H9 (cell line): ENCODE data around the gene CPA3. TPM values are rescaled to one million over a fixed set of nuclear protein-coding genes. Genes with fewer than 3 reads are reported as not detected.

Experiments
- DNase-seq: peaks from one replicate; pipeline ENCODE4 v3.0.0-alpha.2; 2017
- H2AFZ ChIP-seq: one replicate; pipeline ENCODE4 v1.6.1; 2013; ENCODE audit warnings: mild to moderate bottlenecking, low read length, control low read depth, moderate library complexity
- H2AK5ac ChIP-seq: 2 replicates; pipeline ENCODE4 v1.6.1; 2013; ENCODE audit warnings: low read length, control low read depth, mixed read lengths; ENCODE audit not compliant: insufficient read length
- H2BK120ac ChIP-seq: one replicate; pipeline ENCODE4 v1.6.1; 2013; ENCODE audit warnings: low read depth, mild to moderate bottlenecking, low read length, control low read depth, inconsistent platforms; ENCODE audit not compliant: poor library complexity, severe bottlenecking
- H2BK12ac ChIP-seq: 2 replicates; pipeline ENCODE4 v1.6.1; 2013; ENCODE audit warnings: low read length, control low read depth, mixed read lengths, low read depth; ENCODE audit not compliant: insufficient read length
- H2BK15ac ChIP-seq: 2 replicates; pipeline ENCODE4 v1.6.1; 2013; ENCODE audit warnings: low read depth, low read length, control low read depth
- H2BK20ac ChIP-seq: one replicate; pipeline ENCODE4 v1.6.1; 2013; ENCODE audit warnings: low read depth, mild to moderate bottlenecking, low read length, control low read depth, inconsistent platforms; ENCODE audit not compliant: poor library complexity, severe bottlenecking
- H2BK5ac ChIP-seq: 2 replicates; pipeline ENCODE4 v1.6.1; 2013; ENCODE audit warnings: low read length, control low read depth, mixed read lengths; ENCODE audit not compliant: insufficient read length
- H3K14ac ChIP-seq: 2 replicates; pipeline ENCODE4 v1.6.1; 2013; ENCODE audit warnings: low read length, control low read depth; ENCODE audit not compliant: insufficient read depth
- H3K18ac ChIP-seq: 2 replicates; pipeline ENCODE4 v1.6.1; 2013; ENCODE audit warnings: low read depth, mild to moderate bottlenecking, mixed read lengths, low read length, control low read depth; ENCODE audit not compliant: insufficient read length
- H3K23ac ChIP-seq: 2 replicates; pipeline ENCODE4 v1.6.1; 2013; ENCODE audit warnings: low read length, control low read depth, mixed read lengths, low read depth; ENCODE audit not compliant: insufficient read length
- H3K23me2 ChIP-seq: 2 replicates; pipeline ENCODE4 v1.6.1; 2013; ENCODE audit warnings: low read depth, mild to moderate bottlenecking, mixed read lengths, low read length, control low read depth; ENCODE audit not compliant: insufficient read length, poor library complexity, severe bottlenecking
- H3K27ac ChIP-seq: 2 replicates; pipeline ENCODE4 v1.5.1; 2013; ENCODE audit warnings: low read length, control low read depth, mixed read lengths, low read depth; ENCODE audit not compliant: insufficient read length
- H3K27me3 ChIP-seq: 2 replicates; pipeline ENCODE4 v1.6.1; 2013; ENCODE audit warnings: low read length, control low read depth, inconsistent platforms; ENCODE audit not compliant: insufficient read depth
- H3K4ac ChIP-seq: 2 replicates; pipeline ENCODE4 v1.6.1; 2013; ENCODE audit warnings: low read depth, mild to moderate bottlenecking, control low read depth, inconsistent platforms, low read length, moderate library complexity
- H3K4me1 ChIP-seq: 2 replicates; pipeline ENCODE4 v1.6.1; 2013; ENCODE audit warnings: low read length, control low read depth, inconsistent platforms; ENCODE audit not compliant: insufficient read depth
- H3K4me2 ChIP-seq: 2 replicates; pipeline ENCODE4 v1.6.1; 2013; ENCODE audit warnings: low read length, control low read depth, mixed read lengths; ENCODE audit not compliant: insufficient read length, insufficient read depth
- H3K56ac ChIP-seq: 2 replicates; pipeline ENCODE4 v1.6.1; 2013; ENCODE audit warnings: low read depth, mild to moderate bottlenecking, mixed read lengths, low read length, control low read depth; ENCODE audit not compliant: insufficient read length
- H3K79me1 ChIP-seq: 2 replicates; pipeline ENCODE4 v1.6.1; 2013; ENCODE audit warnings: low read depth, mild to moderate bottlenecking, moderate library complexity, low read length, control low read depth, inconsistent platforms; ENCODE audit not compliant: insufficient read depth, poor library complexity, severe bottlenecking
- H3K79me2 ChIP-seq: 2 replicates; pipeline ENCODE4 v1.6.1; 2013; ENCODE audit warnings: low read length, control low read depth, inconsistent platforms; ENCODE audit not compliant: insufficient read depth
- H3K9ac ChIP-seq: 2 replicates; pipeline ENCODE4 v1.6.1; 2013; ENCODE audit warnings: low read length, control low read depth, mixed read lengths; ENCODE audit not compliant: insufficient read length; ENCODE audit errors: extremely low read depth
- H3K9me3 ChIP-seq: one replicate; pipeline ENCODE4 v1.6.1; 2013; ENCODE audit warnings: low read depth, low read length, inconsistent platforms; ENCODE audit not compliant: control insufficient read depth
- H3T11ph ChIP-seq: one replicate; pipeline ENCODE4 v1.6.1; 2013; ENCODE audit warnings: mild to moderate bottlenecking, low read length, control low read depth, inconsistent platforms
- H4K20me1 ChIP-seq: one replicate; pipeline ENCODE4 v1.6.1; 2013; ENCODE audit not compliant: control insufficient read depth, insufficient read length, insufficient read depth
- H4K5ac ChIP-seq: 2 replicates; pipeline ENCODE4 v1.6.1; 2013; ENCODE audit warnings: low read depth, mild to moderate bottlenecking, mixed read lengths, low read length, control low read depth; ENCODE audit not compliant: insufficient read length
- H4K8ac ChIP-seq: replicated peaks from 2 replicates; pipeline ENCODE4 v1.6.1; 2013; ENCODE audit warnings: low read length, control low read depth, mixed read lengths, low read depth; ENCODE audit not compliant: insufficient read length
- H4K91ac ChIP-seq: 2 replicates; pipeline ENCODE4 v1.6.1; 2013; ENCODE audit warnings: low read depth, mild to moderate bottlenecking, moderate library complexity, mixed read lengths, low read length, control low read depth; ENCODE audit not compliant: insufficient read length
- H3K27ac Mint-ChIP-seq, 3 experiments: 2 replicates in 2 of 3; 3 replicates in 1 of 3; pipeline ENCODE4 v1.8.0; 2020 to 2021; ENCODE audit warnings: mixed read lengths in 3 of 3, mild to moderate bottlenecking in 1 of 3, moderate library complexity in 1 of 3
- H3K27me3 Mint-ChIP-seq: 2 replicates; pipeline ENCODE4 v1.8.0; 2021; ENCODE audit warnings: low read depth, mild to moderate bottlenecking, moderate library complexity, mixed read lengths
- H3K36me3 Mint-ChIP-seq, 3 experiments: 2 replicates in 2 of 3; 3 replicates in 1 of 3; pipeline ENCODE4 v1.8.0; 2020 to 2021; ENCODE audit warnings: low read depth in 3 of 3, mixed read lengths in 3 of 3; ENCODE audit not compliant: insufficient read depth in 1 of 3
- H3K4me1 Mint-ChIP-seq, 2 experiments: 2 replicates each; pipeline ENCODE4 v1.8.0; 2020; ENCODE audit warnings: mixed read lengths in 2 of 2
- H3K4me3 Mint-ChIP-seq, 2 experiments: 2 replicates in 1 of 2; 3 replicates in 1 of 2; pipeline ENCODE4 v1.8.0; 2020 to 2021; ENCODE audit warnings: mild to moderate bottlenecking in 2 of 2, mixed read lengths in 2 of 2, moderate library complexity in 1 of 2
- H3K9me3 Mint-ChIP-seq, 2 experiments: 2 replicates in 1 of 2; 3 replicates in 1 of 2; pipeline ENCODE4 v1.8.0; 2020; ENCODE audit warnings: mild to moderate bottlenecking in 2 of 2, mixed read lengths in 2 of 2, moderate library complexity in 1 of 2
- WGBS: extraction: QIAGEN DNeasy Blood & Tissue Kit; methylation state at CpG from one replicate; pipeline ENCODE4 v1.1.7; 2013; ENCODE audit warnings: missing lambda C conversion rate, low lambda C conversion rate, mixed read lengths; ENCODE audit not compliant: insufficient read length; ENCODE audit errors: extremely low coverage; 5-methylcytosine and 5-hydroxymethylcytosine counted together
- total RNA-seq: library from RNA; stranded (reverse); gene quantifications from 2 replicates; pipeline ENCODE4 v1.2.1, GENCODE V29; 2021
- TF ChIP-seq, protein P1 (sequence below): fragments of 200-600 bp; sonication (generic); conservative IDR thresholded peaks from 3 replicates; pipeline ENCODE4 v1.8.0; 2021; ENCODE audit warnings: antibody characterized with exemption, mild to moderate bottlenecking

The CPA3 gene
- total RNA-seq, 1 experiment from 2014 or later: not detected

DNA sequence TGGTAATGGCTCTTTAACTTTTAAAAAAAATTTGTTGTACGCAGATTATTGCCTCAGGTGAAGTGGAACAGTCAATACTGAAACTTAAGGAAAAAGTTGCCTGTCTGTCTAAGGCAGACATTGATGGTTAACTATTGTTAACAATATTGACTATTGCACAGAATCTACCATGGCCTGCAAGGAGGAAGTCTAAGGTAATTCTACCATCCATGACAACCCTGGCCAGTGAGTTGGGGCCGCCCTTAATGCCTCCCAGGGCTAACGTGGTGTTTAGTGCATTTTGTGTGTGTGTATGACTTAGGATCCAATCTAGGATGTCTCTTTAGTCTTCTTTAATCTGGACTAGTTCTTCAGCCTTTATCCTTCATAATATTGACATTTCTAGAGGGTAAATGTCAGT, 39.6 kb upstream of the CPA3 start:
- H3K4me1 Mint-ChIP-seq: peaks cover 13% of the 10 kb centered on the region in 2 experiments
- Histone ChIP-seq H2AK5ac (no peak overlapping the region), H3K23ac (no peak overlapping the region), H4K5ac (no peak overlapping the region), H3K4me2 (no peak overlapping the region), H3K4me1 (peaks cover 4% of the 10 kb centered on the region; the same call in 1 of the 2 replicates), H3K14ac (no peak overlapping the region), H4K8ac (no peak overlapping the region), H3K79me2 (no peaks in the 10 kb centered on the region), H2AFZ (no peak overlapping the region), H3T11ph (no peak overlapping the region), H4K91ac (no peak overlapping the region), H3K4ac (no peak overlapping the region), H3K27ac (no peak overlapping the region), H2BK5ac (no peak overlapping the region), H2BK15ac (no peak overlapping the region), H3K9me3 (no peaks in the 10 kb centered on the region), H3K56ac (no peak overlapping the region), H3K79me1 (no peaks in the 10 kb centered on the region), H3K9ac (no peak overlapping the region), H2BK20ac (no peak overlapping the region), H3K18ac (no peak overlapping the region), H3K27me3 (no peaks in the 10 kb centered on the region), H3K23me2 (no peaks in the 10 kb centered on the region), H2BK12ac (no peak overlapping the region), H2BK120ac (no peak overlapping the region), H4K20me1 (no peaks in the 10 kb centered on the region)
- no CpG with 5 or more reads among the region's 3 CpGs for WGBS
- H3K4me3 Mint-ChIP-seq: no peak overlapping the region
- H3K27me3 Mint-ChIP-seq: no peaks in the 10 kb centered on the region
- TF ChIP-seq, protein P1, sequence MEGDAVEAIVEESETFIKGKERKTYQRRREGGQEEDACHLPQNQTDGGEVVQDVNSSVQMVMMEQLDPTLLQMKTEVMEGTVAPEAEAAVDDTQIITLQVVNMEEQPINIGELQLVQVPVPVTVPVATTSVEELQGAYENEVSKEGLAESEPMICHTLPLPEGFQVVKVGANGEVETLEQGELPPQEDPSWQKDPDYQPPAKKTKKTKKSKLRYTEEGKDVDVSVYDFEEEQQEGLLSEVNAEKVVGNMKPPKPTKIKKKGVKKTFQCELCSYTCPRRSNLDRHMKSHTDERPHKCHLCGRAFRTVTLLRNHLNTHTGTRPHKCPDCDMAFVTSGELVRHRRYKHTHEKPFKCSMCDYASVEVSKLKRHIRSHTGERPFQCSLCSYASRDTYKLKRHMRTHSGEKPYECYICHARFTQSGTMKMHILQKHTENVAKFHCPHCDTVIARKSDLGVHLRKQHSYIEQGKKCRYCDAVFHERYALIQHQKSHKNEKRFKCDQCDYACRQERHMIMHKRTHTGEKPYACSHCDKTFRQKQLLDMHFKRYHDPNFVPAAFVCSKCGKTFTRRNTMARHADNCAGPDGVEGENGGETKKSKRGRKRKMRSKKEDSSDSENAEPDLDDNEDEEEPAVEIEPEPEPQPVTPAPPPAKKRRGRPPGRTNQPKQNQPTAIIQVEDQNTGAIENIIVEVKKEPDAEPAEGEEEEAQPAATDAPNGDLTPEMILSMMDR: no peak
- peaks cover 1 to 2% of the 10 kb centered on the region in 2 experiments; a peak in 1 of 5 replicates for H3K9me3 Mint-ChIP-seq
- H3K36me3 Mint-ChIP-seq: peaks cover 0 to 3% (median 0%) of the 10 kb centered on the region in 3 experiments; a peak in 1 of 7 replicates
- DNase-seq: no peak
- H3K27ac Mint-ChIP-seq: no peak overlapping the region
